Measurements from ENCODE around the gene LZTR1. TPM values are rescaled to one million over a fixed set of nuclear protein-coding genes. Genes with fewer than 3 reads are reported as not detected.

Gene LZTR1
- total RNA-seq, 8 experiments from 2014 or later: 19.0 to 47.1 (median 26.0) TPM

DNA sequence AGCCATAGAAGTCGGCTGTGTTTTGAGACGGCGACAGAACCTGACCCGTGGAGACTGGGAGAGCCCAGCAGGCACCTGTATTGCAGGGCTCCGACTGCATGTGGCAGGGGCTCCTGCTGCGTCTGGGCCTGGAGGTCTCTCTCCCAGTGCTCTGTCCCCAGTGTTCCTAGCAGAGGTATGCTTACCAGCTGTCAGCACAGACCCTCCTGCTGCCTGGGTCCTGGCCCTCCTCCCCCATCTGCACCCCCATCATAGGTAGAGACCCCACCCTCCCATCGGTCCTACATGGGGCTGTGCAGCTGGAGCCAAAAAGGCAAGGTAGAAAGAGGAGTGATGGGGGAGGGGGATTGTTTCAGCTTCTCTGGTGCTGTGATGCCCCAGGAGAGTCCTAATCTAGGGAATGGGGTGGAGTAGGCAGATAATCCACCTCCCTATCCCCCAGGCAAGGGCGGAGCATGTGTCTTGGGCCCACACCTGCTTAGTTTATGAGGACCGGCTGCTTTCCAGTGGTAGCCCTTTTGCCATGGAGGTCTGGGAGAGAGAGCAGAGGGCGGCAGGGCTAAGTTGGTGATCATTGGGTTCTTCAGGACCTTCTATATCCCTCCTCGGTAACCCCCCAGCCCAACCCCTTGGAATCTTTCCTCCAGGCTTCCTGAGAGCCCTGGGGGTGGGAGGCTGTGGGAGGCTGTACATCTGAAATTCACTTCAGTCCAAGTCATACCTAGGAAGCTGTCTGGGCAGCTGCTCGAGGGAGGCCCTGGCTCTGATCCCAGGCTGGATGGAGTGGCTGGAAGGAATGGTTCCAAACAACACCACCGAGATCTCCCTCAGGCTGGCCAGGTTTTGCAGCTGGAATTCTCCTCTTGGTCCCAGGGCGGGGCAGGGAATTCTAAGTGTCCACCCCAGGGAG, 44.9 kb downstream of the LZTR1 start:
- ATAC-seq (replicated peaks in 6 of 8): peak in 3 of 8 experiments; percentile 38 to 78 (median 62)
- no peak overlapping the region for H3K27ac ChIP-seq
- H3K4me1 ChIP-seq (replicated peaks in 1 of 2): peaks cover 13 to 16% of the 10 kb centered on the region in 2 donors
- 100% methylated on average over 1 to 2 of the region's 14 CpGs; no CpG with 5 or more reads in 8 of the 10 experiments for WGBS, 10 experiments
- H3K4me3 ChIP-seq: no peak overlapping the region
- in situ Hi-C loops (cut with MboI; ENCODE audit: low pct_unique_long_range_greater_than_20kb in 2 of 9, low sequenced_read_pairs in 9 of 9, unreplicated experiment in 9 of 9): loop anchor here in 1 of 9 experiments (10.0 kb wide), 1 partner anchor 58 kb away; no protein-coding TSS in a partner anchor

DNA sequence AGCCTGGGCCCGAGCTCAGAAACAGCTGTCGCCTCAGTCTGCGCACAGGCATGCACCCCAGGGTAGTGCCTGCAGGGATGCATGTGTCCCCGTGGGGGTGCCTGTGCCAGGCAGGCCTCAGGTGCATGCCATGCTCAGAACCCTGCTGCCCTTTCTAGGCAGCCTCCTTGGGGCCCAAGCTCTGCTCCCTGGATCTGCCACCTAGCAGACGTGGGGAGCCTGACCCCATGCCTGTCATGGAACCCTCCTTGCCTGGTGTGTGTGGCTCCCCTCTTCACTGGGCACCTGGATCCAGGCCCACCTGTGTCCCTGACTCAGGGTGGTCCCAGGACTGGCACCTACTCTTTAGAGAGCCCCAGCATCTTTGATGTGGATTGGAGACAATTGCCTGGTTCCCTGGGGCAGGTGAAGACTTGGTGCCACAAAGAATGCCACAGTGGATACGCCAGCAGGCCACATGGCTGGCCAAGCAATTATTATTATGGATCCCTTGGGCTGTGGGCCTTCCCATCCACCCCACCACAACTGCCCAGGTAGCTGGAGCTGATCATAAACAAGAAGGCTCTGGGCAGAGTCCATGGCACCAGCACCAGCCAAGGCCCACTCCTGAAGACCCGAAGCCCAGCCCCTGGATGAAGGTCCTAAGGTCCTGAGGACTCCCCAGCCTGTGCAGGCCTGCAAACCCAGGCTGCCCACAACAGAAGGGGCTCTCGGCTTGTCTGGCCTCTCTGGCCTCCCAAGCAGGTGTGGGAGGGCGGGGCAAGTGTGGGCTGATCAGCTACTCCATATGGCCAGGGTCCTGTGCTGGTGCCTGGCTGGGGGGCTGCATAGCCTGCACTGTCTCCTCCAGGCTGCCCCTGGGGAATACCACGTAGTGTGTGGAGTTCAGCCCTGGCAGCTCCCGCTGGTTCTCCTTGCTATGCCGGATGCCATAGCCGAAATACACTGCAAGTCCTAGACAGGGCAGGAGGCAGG, 46.5 kb downstream of the LZTR1 start:
- in situ Hi-C loops (cut with MboI; ENCODE audit: low pct_unique_long_range_greater_than_20kb in 2 of 9, low sequenced_read_pairs in 9 of 9, unreplicated experiment in 9 of 9): loop anchor here in 1 of 9 experiments (10.0 kb wide), 1 partner anchor 56 kb away; no protein-coding TSS in a partner anchor
- Histone ChIP-seq H3K4me1 (replicated peaks in 1 of 2) (peaks cover 23% of the 10 kb centered on the region in 2 donors), H3K27ac (peak overlapping the region in 1 of 2 donors; percentile 12), H3K4me3 (no peak overlapping the region)
- WGBS, 10 experiments: 60 to 100% (median 80%) methylated on average over 1 to 3 of the region's 13 CpGs; no CpG with 5 or more reads in 5 of the 10 experiments
- ATAC-seq (replicated peaks in 6 of 8): no peak

DNA sequence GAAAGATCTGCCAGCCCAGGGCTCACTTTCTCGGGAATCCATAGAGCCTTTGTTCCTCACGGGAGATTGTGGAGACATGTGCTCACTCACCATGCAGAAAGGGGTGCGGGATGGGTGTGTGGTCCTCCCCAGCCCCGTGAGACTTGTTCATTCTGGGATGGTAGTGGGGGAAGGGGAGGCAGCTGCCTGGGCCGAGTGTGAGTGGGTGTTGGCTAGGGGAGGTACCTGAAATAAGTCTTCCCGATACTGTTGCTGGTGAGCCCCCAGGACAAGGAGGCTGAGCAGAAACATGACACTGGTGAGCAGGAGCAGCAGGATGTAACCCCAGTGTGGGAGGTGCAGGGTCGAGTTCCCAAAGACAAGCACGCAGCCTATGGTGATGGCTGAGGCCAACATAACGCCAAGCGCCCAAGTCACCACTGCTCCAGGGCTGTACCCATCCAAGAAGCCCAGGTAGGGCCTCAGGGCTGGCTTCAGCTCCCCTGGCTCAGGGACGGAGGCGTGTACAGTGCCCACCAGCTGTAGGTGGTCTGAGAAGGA, 47.5 kb downstream of the LZTR1 start:
- H3K27ac ChIP-seq: no peak overlapping the region
- H3K4me3 ChIP-seq: no peak overlapping the region
- 54 to 100% (median 85%) methylated on average over 1 to 6 of the region's 12 CpGs; no CpG with 5 or more reads in 4 of the 10 experiments for WGBS, 10 experiments
- no peak for ATAC-seq (replicated peaks in 6 of 8)
- H3K4me1 ChIP-seq (replicated peaks in 1 of 2): peaks cover 23% of the 10 kb centered on the region in 2 donors
- in situ Hi-C loops (cut with MboI; ENCODE audit: low pct_unique_long_range_greater_than_20kb in 2 of 9, low sequenced_read_pairs in 9 of 9, unreplicated experiment in 9 of 9): loop anchor here in 1 of 9 experiments (10.0 kb wide), 1 partner anchor 55 kb away; no protein-coding TSS in a partner anchor

DNA sequence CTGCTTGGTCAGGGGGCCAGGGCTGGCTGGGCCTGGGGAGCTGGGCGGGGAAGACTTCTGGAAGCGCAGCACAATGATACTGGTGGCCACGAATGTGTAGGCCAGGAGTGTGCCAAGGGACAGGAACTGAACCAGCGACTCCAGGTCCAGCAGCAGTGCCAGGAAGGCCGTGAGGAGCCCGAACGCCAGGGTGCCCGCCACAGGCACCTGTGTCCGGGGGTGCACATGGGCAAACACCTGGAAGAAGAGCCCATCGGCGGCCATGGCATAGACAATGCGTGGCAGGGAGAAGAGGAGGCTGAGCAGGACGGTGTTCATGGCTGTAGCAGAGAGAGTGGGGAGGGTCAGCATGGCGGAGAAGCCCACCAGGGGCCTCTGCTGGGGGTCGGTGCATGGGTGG, 47.9 kb downstream of the LZTR1 start:
- H3K27ac ChIP-seq: no peak overlapping the region
- WGBS, 10 experiments: 50 to 100% (median 90%) methylated on average over 1 to 2 of the region's 15 CpGs; no CpG with 5 or more reads in 4 of the 10 experiments
- in situ Hi-C loops (cut with MboI; ENCODE audit: low pct_unique_long_range_greater_than_20kb in 2 of 9, low sequenced_read_pairs in 9 of 9, unreplicated experiment in 9 of 9): no loop called here
- no peak for ATAC-seq (replicated peaks in 6 of 8)
- no peak overlapping the region for H3K4me3 ChIP-seq
- H3K4me1 ChIP-seq (replicated peaks in 1 of 2): peaks cover 23% of the 10 kb centered on the region in 2 donors

DNA sequence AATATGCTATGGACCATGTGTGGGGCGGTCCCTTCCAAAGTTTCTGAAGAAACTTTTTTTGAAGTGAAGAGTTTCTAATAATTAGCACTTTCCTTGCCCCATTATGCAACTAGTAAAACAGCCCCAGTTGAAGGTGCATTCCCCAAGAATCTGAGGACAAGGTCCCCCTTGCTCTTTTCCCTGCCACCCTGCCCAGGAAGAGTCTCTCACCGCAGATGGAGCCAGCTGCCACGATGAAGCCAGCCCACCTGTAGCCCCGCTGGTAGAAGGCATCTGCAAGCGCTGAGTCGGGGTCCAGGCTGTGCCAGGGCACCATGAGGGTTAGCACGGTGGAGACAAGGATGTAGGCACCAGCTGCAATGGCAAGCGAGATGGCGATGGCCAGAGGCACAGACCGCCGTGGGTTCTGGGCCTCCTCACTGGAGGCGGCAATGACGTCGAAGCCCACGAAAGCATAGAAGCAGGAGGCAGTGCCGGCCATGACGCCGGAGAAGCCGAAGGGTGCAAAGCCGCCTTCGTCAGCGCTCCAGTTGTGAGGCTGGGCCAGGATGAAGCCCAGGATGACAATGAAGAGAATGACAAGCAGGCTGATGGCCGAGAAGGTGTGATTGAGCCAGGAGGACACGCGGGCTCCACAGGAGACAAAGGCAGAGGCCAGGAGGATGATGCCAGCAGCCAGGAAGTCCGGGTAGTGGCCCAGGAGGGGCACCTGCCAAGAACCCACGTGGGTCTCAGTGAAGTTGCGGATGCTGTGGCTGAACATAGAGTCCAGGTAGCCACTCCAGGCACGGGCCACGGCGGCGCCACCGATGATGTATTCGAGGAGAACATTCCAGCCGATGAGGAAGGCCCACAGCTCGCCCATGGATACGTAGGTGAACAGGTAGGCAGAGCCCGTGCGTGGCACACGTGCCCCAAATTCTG, 48.8 kb downstream of the LZTR1 start:
- WGBS, 10 experiments: 48 to 100% (median 92%) methylated on average over 1 to 16 of the region's 40 CpGs; no CpG with 5 or more reads in 2 of the 10 experiments
- in situ Hi-C loops (cut with MboI; ENCODE audit: low pct_unique_long_range_greater_than_20kb in 2 of 9, low sequenced_read_pairs in 9 of 9, unreplicated experiment in 9 of 9): no loop called here
- no peak overlapping the region for H3K4me3 ChIP-seq
- no peak for ATAC-seq (replicated peaks in 6 of 8)
- H3K27ac ChIP-seq: peak overlapping the region; percentile 34 to 35
- peaks cover 23% of the 10 kb centered on the region in 2 donors for H3K4me1 ChIP-seq (replicated peaks in 1 of 2)

DNA sequence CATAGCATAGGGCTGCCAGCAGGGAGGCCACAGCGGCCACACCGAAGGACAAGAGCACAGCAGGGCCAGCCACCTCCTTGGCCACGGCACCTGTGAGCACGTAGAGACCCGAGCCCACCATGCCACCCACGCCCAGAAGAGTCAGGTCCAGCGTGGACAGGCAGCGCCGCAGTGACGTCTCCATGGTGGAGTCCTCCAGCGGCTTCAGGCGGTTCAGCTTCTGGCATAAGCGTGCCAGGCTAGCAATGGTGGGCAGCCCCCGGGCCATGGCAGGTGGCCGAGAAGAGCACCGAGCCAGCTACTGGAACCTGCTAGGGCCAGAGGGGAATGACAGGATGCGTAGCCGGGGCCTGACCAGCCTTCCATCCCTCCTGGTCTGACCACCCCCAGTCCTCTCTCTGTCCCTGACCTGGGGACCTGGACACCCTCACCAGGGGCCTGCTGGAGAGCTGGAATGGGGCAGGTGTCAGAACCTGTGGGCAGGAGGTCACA, 49.5 kb downstream of the LZTR1 start:
- in situ Hi-C loops (cut with MboI; ENCODE audit: low pct_unique_long_range_greater_than_20kb in 2 of 9, low sequenced_read_pairs in 9 of 9, unreplicated experiment in 9 of 9): no loop called here
- no peak for ATAC-seq (replicated peaks in 6 of 8)
- Histone ChIP-seq H3K4me1 (replicated peaks in 1 of 2) (peaks cover 23% of the 10 kb centered on the region in 2 donors), H3K27ac (peak overlapping the region; percentile 24 to 35), H3K4me3 (peak overlapping the region in 1 of 5 donors; percentile 29)
- WGBS, 10 experiments: 94 to 100% methylated on average over 2 to 9 of the region's 18 CpGs; no CpG with 5 or more reads in 8 of the 10 experiments

DNA sequence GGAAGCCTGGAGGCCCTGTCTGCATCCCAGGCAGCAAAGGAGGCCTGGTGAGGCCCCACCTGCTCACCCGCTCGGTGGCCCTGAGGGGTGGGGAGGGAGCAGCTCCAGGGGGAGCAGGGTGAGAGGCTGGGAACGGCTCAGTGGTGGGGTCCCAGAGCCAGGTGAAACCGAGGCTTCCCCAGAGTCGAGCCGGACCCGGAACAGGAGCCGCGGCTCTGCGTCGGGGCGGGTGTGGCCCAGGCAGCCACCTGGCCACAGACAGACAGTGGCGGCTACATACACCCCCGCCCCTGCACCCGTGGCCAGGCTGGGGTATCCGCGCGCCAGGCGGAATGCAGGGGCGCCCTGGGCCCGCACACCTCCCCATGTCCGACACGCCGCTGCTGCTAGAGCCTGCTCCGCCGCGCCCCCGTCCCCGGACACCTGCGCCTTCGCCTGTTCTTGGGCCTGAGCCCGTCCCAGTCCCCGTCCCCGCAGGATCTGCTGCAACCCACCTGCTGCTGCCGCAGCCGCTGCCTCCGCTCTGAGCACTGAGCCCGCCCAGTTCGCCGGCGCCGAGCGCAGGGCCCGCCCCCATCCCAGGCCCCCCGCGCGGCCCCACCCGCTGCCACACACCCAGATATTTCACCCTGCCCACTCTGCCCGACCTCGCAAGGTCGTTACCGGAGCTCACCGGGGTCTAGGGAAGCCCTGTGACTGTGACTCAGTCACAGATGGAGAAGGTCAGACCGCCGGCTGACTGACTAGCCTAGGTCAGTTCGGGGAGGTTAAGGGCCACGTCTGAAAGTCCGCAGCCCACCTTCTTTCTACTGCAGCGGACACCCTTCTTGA, 50.2 kb downstream of the LZTR1 start, which contains the start of gene SLC7A4:
Gene SLC7A4, minus strand, starts transcription at position 525 of the 831 bp plus-strand sequence. CDS start 749 bp downstream, outside the sequence.
- peak; percentile 52 to 90 (median 87) for ATAC-seq (replicated peaks in 6 of 8)
- Histone ChIP-seq H3K4me3 (peak within 1 kb of the TSS in 3 of 5 donors; percentile 7 to 29 (median 26)), H3K4me1 (replicated peaks in 1 of 2) (peaks cover 23% of the 10 kb centered on the region in 2 donors), H3K27ac (peak within 1 kb of the TSS; percentile 34 to 35)
- 8% methylated on average over 12 of the region's 59 CpGs; no CpG with 5 or more reads in 9 of the 10 experiments for WGBS, 10 experiments
- in situ Hi-C loops (cut with MboI; ENCODE audit: low pct_unique_long_range_greater_than_20kb in 2 of 9, low sequenced_read_pairs in 9 of 9, unreplicated experiment in 9 of 9): no loop called here

DNA sequence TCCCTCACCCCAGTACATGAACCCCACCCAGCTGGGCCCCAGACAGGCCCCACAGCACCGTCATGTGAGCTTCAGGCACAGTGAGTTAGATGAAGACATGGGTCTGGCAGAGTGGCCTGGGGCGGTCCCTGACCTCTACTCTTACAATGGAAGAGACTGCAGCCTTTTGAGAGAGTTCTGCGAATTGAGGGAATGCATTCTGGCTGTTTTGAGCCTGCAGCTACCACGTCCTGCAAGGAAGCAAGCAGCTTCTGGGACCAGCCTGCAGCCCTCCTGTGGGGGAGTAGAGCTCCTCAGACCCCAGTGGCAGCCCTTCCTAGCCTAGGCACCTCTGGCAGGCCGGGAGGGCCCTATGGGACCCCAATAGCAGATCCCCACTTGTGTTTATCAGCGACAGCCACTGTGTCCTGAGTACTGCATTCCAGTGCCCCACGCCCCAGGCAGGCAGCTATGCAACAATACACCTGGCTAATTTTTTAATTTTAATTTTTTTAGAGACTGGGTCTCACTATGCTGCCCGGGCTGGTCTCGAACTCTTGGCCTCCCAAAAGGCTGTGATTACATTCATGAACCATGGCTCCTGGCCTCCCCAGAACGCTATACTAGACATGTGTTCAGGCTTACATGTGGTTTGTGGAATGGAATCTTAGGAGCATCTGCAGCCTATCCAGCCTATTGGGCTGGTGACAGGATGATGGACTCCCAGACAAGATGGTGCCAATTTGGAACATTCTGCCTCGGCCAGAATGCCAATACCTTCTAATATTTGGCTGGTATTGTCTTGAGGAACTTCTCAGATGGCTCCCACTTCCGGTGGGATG, 51.0 kb downstream of the LZTR1 start:
- WGBS, 10 experiments: 67 to 100% (median 93%) methylated on average over 1 to 6 of the region's 12 CpGs; no CpG with 5 or more reads in 5 of the 10 experiments

DNA sequence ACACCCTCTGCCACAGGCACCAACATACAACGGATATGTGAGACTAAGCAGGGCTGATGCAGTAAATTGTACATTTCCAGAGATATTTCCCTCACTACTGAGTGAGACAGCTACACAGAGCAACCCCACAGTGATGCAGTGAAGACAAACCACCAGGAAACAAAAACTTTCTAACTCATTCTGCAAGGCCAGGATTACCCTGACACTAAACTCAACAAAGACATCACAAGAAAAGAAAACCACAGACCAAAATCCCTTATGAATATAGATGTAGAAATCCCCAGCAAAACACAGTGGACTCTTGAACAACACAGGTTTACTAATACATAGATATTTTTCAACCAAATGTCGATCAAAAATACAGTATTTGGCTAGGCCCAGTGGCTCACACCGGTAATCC, 51.8 kb downstream of the LZTR1 start:
- in situ Hi-C loops (cut with MboI; ENCODE audit: low pct_unique_long_range_greater_than_20kb in 2 of 9, low sequenced_read_pairs in 9 of 9, unreplicated experiment in 9 of 9): no loop called here
- peaks cover 22 to 23% of the 10 kb centered on the region in 2 donors for H3K4me1 ChIP-seq (replicated peaks in 1 of 2)
- no peak for ATAC-seq (replicated peaks in 6 of 8)
- H3K4me3 ChIP-seq: no peak overlapping the region
- H3K27ac ChIP-seq: no peak overlapping the region
- WGBS, 10 experiments: 0 to 100% (median 93%) methylated on average over 1 to 3 of the region's 3 CpGs; no CpG with 5 or more reads in 1 of the 10 experiments

More for the DNA sequence above, 51.0 kb downstream of the LZTR1 start:
- in situ Hi-C loops (cut with MboI; ENCODE audit: low pct_unique_long_range_greater_than_20kb in 2 of 9, low sequenced_read_pairs in 9 of 9, unreplicated experiment in 9 of 9): no loop called here
- Histone ChIP-seq H3K27ac (peak overlapping the region in 1 of 2 donors; percentile 34), H3K4me3 (peak overlapping the region in 1 of 5 donors; percentile 26), H3K4me1 (replicated peaks in 1 of 2) (peaks cover 23% of the 10 kb centered on the region in 2 donors)
- ATAC-seq (replicated peaks in 6 of 8): peak; percentile 11 to 74 (median 46)

DNA sequence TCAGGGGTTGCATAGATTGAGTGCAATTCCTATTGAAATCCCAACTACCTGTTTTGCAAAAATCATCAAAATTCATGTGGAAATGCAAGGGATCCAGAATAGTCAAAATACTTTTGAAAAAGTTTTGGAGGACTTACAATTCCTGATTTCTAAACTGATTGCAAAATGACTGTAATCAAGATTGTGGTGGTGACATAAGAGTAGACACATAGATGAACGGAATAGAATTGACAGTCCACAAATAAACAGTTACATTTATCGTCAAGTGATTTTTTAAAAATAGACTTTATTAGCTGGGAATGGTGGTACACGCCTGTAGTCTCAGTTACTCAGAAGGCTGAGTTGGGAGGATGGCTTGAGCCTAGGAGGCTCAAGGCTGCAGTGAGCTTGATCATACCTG, 52.9 kb downstream of the LZTR1 start:
- 69 to 100% (median 89%) methylated on average over 1 to 3 of the region's 3 CpGs; no CpG with 5 or more reads in 3 of the 10 experiments for WGBS, 10 experiments
- in situ Hi-C loops (cut with MboI; ENCODE audit: low pct_unique_long_range_greater_than_20kb in 2 of 9, low sequenced_read_pairs in 9 of 9, unreplicated experiment in 9 of 9): no loop called here
- no peak overlapping the region for H3K4me3 ChIP-seq
- peaks cover 16 to 19% of the 10 kb centered on the region in 2 donors for H3K4me1 ChIP-seq (replicated peaks in 1 of 2)
- ATAC-seq (replicated peaks in 6 of 8): no peak
- no peak overlapping the region for H3K27ac ChIP-seq

Data from motor neuron (in vitro differentiated cells).